H9 (cell line): ENCODE results near the gene TPH1. TPM values are rescaled to one million over a fixed set of nuclear protein-coding genes. Genes with fewer than 3 reads are reported as not detected.

Experiments
- DNase-seq: peaks from one replicate; pipeline ENCODE4 v3.0.0-alpha.2; 2017
- H2AFZ ChIP-seq: one replicate; pipeline ENCODE4 v1.6.1; 2013; ENCODE audit warnings: mild to moderate bottlenecking, low read length, control low read depth, moderate library complexity
- H2AK5ac ChIP-seq: 2 replicates; pipeline ENCODE4 v1.6.1; 2013; ENCODE audit warnings: low read length, control low read depth, mixed read lengths; ENCODE audit not compliant: insufficient read length
- H2BK120ac ChIP-seq: one replicate; pipeline ENCODE4 v1.6.1; 2013; ENCODE audit warnings: low read depth, mild to moderate bottlenecking, low read length, control low read depth, inconsistent platforms; ENCODE audit not compliant: poor library complexity, severe bottlenecking
- H2BK12ac ChIP-seq: 2 replicates; pipeline ENCODE4 v1.6.1; 2013; ENCODE audit warnings: low read length, control low read depth, mixed read lengths, low read depth; ENCODE audit not compliant: insufficient read length
- H2BK15ac ChIP-seq: 2 replicates; pipeline ENCODE4 v1.6.1; 2013; ENCODE audit warnings: low read depth, low read length, control low read depth
- H2BK20ac ChIP-seq: one replicate; pipeline ENCODE4 v1.6.1; 2013; ENCODE audit warnings: low read depth, mild to moderate bottlenecking, low read length, control low read depth, inconsistent platforms; ENCODE audit not compliant: poor library complexity, severe bottlenecking
- H2BK5ac ChIP-seq: 2 replicates; pipeline ENCODE4 v1.6.1; 2013; ENCODE audit warnings: low read length, control low read depth, mixed read lengths; ENCODE audit not compliant: insufficient read length
- H3K14ac ChIP-seq: 2 replicates; pipeline ENCODE4 v1.6.1; 2013; ENCODE audit warnings: low read length, control low read depth; ENCODE audit not compliant: insufficient read depth
- H3K18ac ChIP-seq: 2 replicates; pipeline ENCODE4 v1.6.1; 2013; ENCODE audit warnings: low read depth, mild to moderate bottlenecking, mixed read lengths, low read length, control low read depth; ENCODE audit not compliant: insufficient read length
- H3K23ac ChIP-seq: 2 replicates; pipeline ENCODE4 v1.6.1; 2013; ENCODE audit warnings: low read length, control low read depth, mixed read lengths, low read depth; ENCODE audit not compliant: insufficient read length
- H3K23me2 ChIP-seq: 2 replicates; pipeline ENCODE4 v1.6.1; 2013; ENCODE audit warnings: low read depth, mild to moderate bottlenecking, mixed read lengths, low read length, control low read depth; ENCODE audit not compliant: insufficient read length, poor library complexity, severe bottlenecking
- H3K27ac ChIP-seq: 2 replicates; pipeline ENCODE4 v1.5.1; 2013; ENCODE audit warnings: low read length, control low read depth, mixed read lengths, low read depth; ENCODE audit not compliant: insufficient read length
- H3K27me3 ChIP-seq: 2 replicates; pipeline ENCODE4 v1.6.1; 2013; ENCODE audit warnings: low read length, control low read depth, inconsistent platforms; ENCODE audit not compliant: insufficient read depth
- H3K4ac ChIP-seq: 2 replicates; pipeline ENCODE4 v1.6.1; 2013; ENCODE audit warnings: low read depth, mild to moderate bottlenecking, control low read depth, inconsistent platforms, low read length, moderate library complexity
- H3K4me1 ChIP-seq: 2 replicates; pipeline ENCODE4 v1.6.1; 2013; ENCODE audit warnings: low read length, control low read depth, inconsistent platforms; ENCODE audit not compliant: insufficient read depth
- H3K4me2 ChIP-seq: 2 replicates; pipeline ENCODE4 v1.6.1; 2013; ENCODE audit warnings: low read length, control low read depth, mixed read lengths; ENCODE audit not compliant: insufficient read length, insufficient read depth
- H3K56ac ChIP-seq: 2 replicates; pipeline ENCODE4 v1.6.1; 2013; ENCODE audit warnings: low read depth, mild to moderate bottlenecking, mixed read lengths, low read length, control low read depth; ENCODE audit not compliant: insufficient read length
- H3K79me1 ChIP-seq: 2 replicates; pipeline ENCODE4 v1.6.1; 2013; ENCODE audit warnings: low read depth, mild to moderate bottlenecking, moderate library complexity, low read length, control low read depth, inconsistent platforms; ENCODE audit not compliant: insufficient read depth, poor library complexity, severe bottlenecking
- H3K79me2 ChIP-seq: 2 replicates; pipeline ENCODE4 v1.6.1; 2013; ENCODE audit warnings: low read length, control low read depth, inconsistent platforms; ENCODE audit not compliant: insufficient read depth
- H3K9ac ChIP-seq: 2 replicates; pipeline ENCODE4 v1.6.1; 2013; ENCODE audit warnings: low read length, control low read depth, mixed read lengths; ENCODE audit not compliant: insufficient read length; ENCODE audit errors: extremely low read depth
- H3K9me3 ChIP-seq: one replicate; pipeline ENCODE4 v1.6.1; 2013; ENCODE audit warnings: low read depth, low read length, inconsistent platforms; ENCODE audit not compliant: control insufficient read depth
- H3T11ph ChIP-seq: one replicate; pipeline ENCODE4 v1.6.1; 2013; ENCODE audit warnings: mild to moderate bottlenecking, low read length, control low read depth, inconsistent platforms
- H4K20me1 ChIP-seq: one replicate; pipeline ENCODE4 v1.6.1; 2013; ENCODE audit not compliant: control insufficient read depth, insufficient read length, insufficient read depth
- H4K5ac ChIP-seq: 2 replicates; pipeline ENCODE4 v1.6.1; 2013; ENCODE audit warnings: low read depth, mild to moderate bottlenecking, mixed read lengths, low read length, control low read depth; ENCODE audit not compliant: insufficient read length
- H4K8ac ChIP-seq: replicated peaks from 2 replicates; pipeline ENCODE4 v1.6.1; 2013; ENCODE audit warnings: low read length, control low read depth, mixed read lengths, low read depth; ENCODE audit not compliant: insufficient read length
- H4K91ac ChIP-seq: 2 replicates; pipeline ENCODE4 v1.6.1; 2013; ENCODE audit warnings: low read depth, mild to moderate bottlenecking, moderate library complexity, mixed read lengths, low read length, control low read depth; ENCODE audit not compliant: insufficient read length
- H3K27ac Mint-ChIP-seq, 3 experiments: 2 replicates in 2 of 3; 3 replicates in 1 of 3; pipeline ENCODE4 v1.8.0; 2020 to 2021; ENCODE audit warnings: mixed read lengths in 3 of 3, mild to moderate bottlenecking in 1 of 3, moderate library complexity in 1 of 3
- H3K27me3 Mint-ChIP-seq: 2 replicates; pipeline ENCODE4 v1.8.0; 2021; ENCODE audit warnings: low read depth, mild to moderate bottlenecking, moderate library complexity, mixed read lengths
- H3K36me3 Mint-ChIP-seq, 3 experiments: 2 replicates in 2 of 3; 3 replicates in 1 of 3; pipeline ENCODE4 v1.8.0; 2020 to 2021; ENCODE audit warnings: low read depth in 3 of 3, mixed read lengths in 3 of 3; ENCODE audit not compliant: insufficient read depth in 1 of 3
- H3K4me1 Mint-ChIP-seq, 2 experiments: 2 replicates each; pipeline ENCODE4 v1.8.0; 2020; ENCODE audit warnings: mixed read lengths in 2 of 2
- H3K4me3 Mint-ChIP-seq, 2 experiments: 2 replicates in 1 of 2; 3 replicates in 1 of 2; pipeline ENCODE4 v1.8.0; 2020 to 2021; ENCODE audit warnings: mild to moderate bottlenecking in 2 of 2, mixed read lengths in 2 of 2, moderate library complexity in 1 of 2
- H3K9me3 Mint-ChIP-seq, 2 experiments: 2 replicates in 1 of 2; 3 replicates in 1 of 2; pipeline ENCODE4 v1.8.0; 2020; ENCODE audit warnings: mild to moderate bottlenecking in 2 of 2, mixed read lengths in 2 of 2, moderate library complexity in 1 of 2
- CTCF ChIP-seq: fragments of 200-600 bp; sonication (generic); conservative IDR thresholded peaks from 3 replicates; pipeline ENCODE4 v1.8.0; 2021; ENCODE audit warnings: antibody characterized with exemption, mild to moderate bottlenecking
- WGBS: extraction: QIAGEN DNeasy Blood & Tissue Kit; methylation state at CpG from one replicate; pipeline ENCODE4 v1.1.7; 2013; ENCODE audit warnings: missing lambda C conversion rate, low lambda C conversion rate, mixed read lengths; ENCODE audit not compliant: insufficient read length; ENCODE audit errors: extremely low coverage; 5-methylcytosine and 5-hydroxymethylcytosine counted together
- total RNA-seq: library from RNA; stranded (reverse); gene quantifications from 2 replicates; pipeline ENCODE4 v1.2.1, GENCODE V29; 2021

TPH1 gene
- total RNA-seq, 1 experiment from 2014 or later = 0.17 TPM

- peaks cover 25% of the 10 kb centered on the region for H3K27me3 Mint-ChIP-seq
- no peaks in the 10 kb centered on the region; the same call in 1 of the 2 replicates for H3K4me1 ChIP-seq
- H3K27me3 ChIP-seq = peaks cover 5% of the 10 kb centered on the region; the same call in 1 of the 2 replicates
- no peak overlapping the region for H3K27ac ChIP-seq
- H4K8ac ChIP-seq = no peak overlapping the region
- no peak for TF ChIP-seq CTCF
- no peak overlapping the region for H4K91ac ChIP-seq
- H2BK5ac ChIP-seq = no peak overlapping the region
- no peak for DNase-seq
- no peaks in the 10 kb centered on the region for H4K20me1 ChIP-seq
- peak overlapping the region; percentile 89 to 93 for H3K4me3 Mint-ChIP-seq
- H3K27ac Mint-ChIP-seq = no peak overlapping the region
- no peaks in the 10 kb centered on the region for H3K9me3 Mint-ChIP-seq
- H3K36me3 Mint-ChIP-seq = peaks cover 0 to 2% (median 2%) of the 10 kb centered on the region in 3 experiments; a peak in 6 of 7 replicates
- H3K4me2 ChIP-seq = peak overlapping the region; percentile 87
- H2BK120ac ChIP-seq = no peak overlapping the region
- H3K18ac ChIP-seq = no peak overlapping the region
- no peaks in the 10 kb centered on the region for H3K9me3 ChIP-seq
- H3K4me1 Mint-ChIP-seq = peaks cover 25 to 28% of the 10 kb centered on the region in 2 experiments
- peaks cover 15% of the 10 kb centered on the region for H3K23me2 ChIP-seq
- no CpG with 5 or more reads among the region's 8 CpGs for WGBS
- H3K4ac ChIP-seq = no peak overlapping the region
- no peak overlapping the region for H2BK12ac ChIP-seq
- H4K5ac ChIP-seq = no peak overlapping the region
- H3K23ac ChIP-seq = no peak overlapping the region
- H2BK15ac ChIP-seq = no peak overlapping the region
- peaks cover 2% of the 10 kb centered on the region; the same call in 1 of the 2 replicates for H3K79me2 ChIP-seq
- no peak overlapping the region for H3K9ac ChIP-seq
- peaks cover 4% of the 10 kb centered on the region for H3K79me1 ChIP-seq
- no peak overlapping the region for H3K14ac ChIP-seq
- no peak overlapping the region for H2BK20ac ChIP-seq
- no peak overlapping the region for H3K56ac ChIP-seq
- no peak overlapping the region for H3T11ph ChIP-seq
- no peak overlapping the region for H2AK5ac ChIP-seq
- H2AFZ ChIP-seq = no peak overlapping the region
Observed at GRCh38 chr11:18011633-18012032, 34.4 kb downstream of the TPH1 start.
